ENCODE measurements around the gene NR6A1.
A peak's percentile ranks its signal among the peaks of the same experiment; 100 is the strongest.

The NR6A1 gene

GRCh38 chr9:124776618-124776953, 5.5 kb upstream of the NR6A1 start:
- no peak for DNase-seq

- DNase-seq, result peak; percentile 88 to 92
These were observed 3.2 kb upstream of the NR6A1 start for GRCh38 chr9:124774129-124774978.

GRCh38 chr9:124773473-124774128, 2.5 kb upstream of the NR6A1 start:
- DNase-seq, result peak in 1 of 2 experiments; percentile 10

GRCh38 chr9:124772877-124773276, 1.8 kb upstream of the NR6A1 start:
- peak in 1 of 2 experiments; percentile 12 for DNase-seq

- peak; percentile 60 to 64 for DNase-seq
These were observed 962 bp upstream of the NR6A1 start for GRCh38 chr9:124771867-124772679.

- DNase-seq, result no peak
These were observed 621 bp downstream of the NR6A1 start for GRCh38 chr9:124770359-124771020.

- DNase-seq, result peak; percentile 41 to 49
These were observed 1.4 kb downstream of the NR6A1 start for GRCh38 chr9:124769549-124770358.

GRCh38 chr9:124768750-124769548, 2.2 kb downstream of the NR6A1 start:
- DNase-seq, result no peak

GRCh38 chr9:124768334-124768733, 2.8 kb downstream of the NR6A1 start:
- no peak for DNase-seq

- DNase-seq, result no peak
These were observed 3.3 kb downstream of the NR6A1 start for GRCh38 chr9:124767821-124768220.

- no peak for DNase-seq
These were observed 4.1 kb downstream of the NR6A1 start for GRCh38 chr9:124766815-124767554.

- DNase-seq, result no peak
These were observed 4.8 kb downstream of the NR6A1 start for GRCh38 chr9:124766326-124766725.

GRCh38 chr9:124765439-124765835, 5.7 kb downstream of the NR6A1 start:
- no peak for DNase-seq

GRCh38 chr9:124764774-124765438, 6.2 kb downstream of the NR6A1 start:
- DNase-seq, result no peak

- no peak for DNase-seq
These were observed 8.5 kb downstream of the NR6A1 start for GRCh38 chr9:124762633-124763032.

GRCh38 chr9:124761710-124762109, 9.4 kb downstream of the NR6A1 start:
- DNase-seq, result no peak

GRCh38 chr9:124761196-124761595, 9.9 kb downstream of the NR6A1 start:
- no peak for DNase-seq

GRCh38 chr9:124760719-124761118, 10.4 kb downstream of the NR6A1 start:
- DNase-seq, result no peak

- no peak for DNase-seq
These were observed 11.8 kb downstream of the NR6A1 start for GRCh38 chr9:124759327-124759726.

GRCh38 chr9:124758691-124759090, 12.4 kb downstream of the NR6A1 start:
- no peak for DNase-seq
